NCI-H524 (cell line): ENCODE measurements around the gene COL21A1.
"Not testable (repeated sequence)": the region's sequence is repeated elsewhere in the genome, so short reads cannot be mapped to it uniquely, and the experiment has no call there.

Experiments used
- DNase-seq, 2 experiments: peaks; one replicate each; lab custom pipeline; 2025; lab: John Stamatoyannopoulos, UW

The COL21A1 gene

DNA sequence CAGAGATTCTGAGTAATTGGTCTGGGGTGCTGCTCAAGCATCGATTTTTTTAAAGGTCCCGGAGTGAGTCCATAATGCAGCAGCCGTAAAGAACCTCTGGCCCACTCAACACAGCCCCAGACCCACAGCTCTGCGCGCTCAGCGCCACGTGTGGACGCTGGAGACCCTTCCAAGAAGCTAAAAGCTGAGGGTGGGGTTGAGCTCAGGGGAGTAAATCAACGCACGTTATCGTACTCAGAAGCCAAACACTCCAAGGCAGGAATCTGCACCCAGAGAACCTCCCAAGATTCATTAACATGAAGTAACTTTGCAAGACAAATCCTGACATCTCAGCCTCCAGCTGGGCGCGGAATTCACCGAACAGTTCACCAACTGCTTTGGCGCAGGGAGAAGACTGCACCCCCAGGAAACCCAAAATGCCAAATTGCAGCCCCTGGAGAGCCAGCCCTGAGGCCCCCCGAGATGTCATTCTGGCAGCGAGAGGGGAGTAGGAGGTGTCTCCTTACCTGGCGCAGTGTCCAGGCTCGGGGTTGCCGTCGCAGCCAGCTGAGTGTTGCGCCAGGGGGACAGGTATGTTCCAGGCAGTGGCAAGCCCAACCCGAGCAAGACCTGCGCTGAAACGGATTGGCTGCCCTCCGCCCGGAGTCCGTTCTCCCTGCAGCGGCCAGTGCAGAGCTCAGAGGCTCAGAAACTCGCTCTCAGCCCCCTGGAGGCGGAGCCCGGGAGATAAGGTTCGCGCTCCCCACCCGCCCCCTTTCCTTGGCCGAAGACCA is at the start of gene COL21A1:
Gene COL21A1 (minus strand): TSS at position 700 of the 773 bp plus-strand sequence. CDS start 64,962 bp downstream, outside the sequence.
- DNase-seq = peak; percentile 28 to 54

DNA sequence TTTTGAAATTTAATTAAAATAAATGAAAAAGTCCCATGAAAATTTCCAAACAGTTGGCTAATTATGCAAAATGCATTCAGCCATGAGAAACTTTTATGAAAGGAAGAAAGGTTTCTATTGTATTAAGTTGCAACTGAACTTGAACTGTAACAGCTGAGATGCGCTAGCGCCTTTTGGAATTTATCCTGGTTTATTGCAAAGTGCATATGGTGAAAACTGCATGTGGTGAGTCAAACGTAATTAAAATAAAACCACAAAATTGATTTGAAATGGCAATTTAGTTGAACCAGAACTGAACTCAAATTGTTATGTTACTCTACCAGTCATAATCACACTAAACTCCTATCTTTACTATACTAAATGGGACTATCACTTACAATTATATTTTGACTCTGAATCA is 46.4 kb upstream of the COL21A1 start:
- DNase-seq = no peak

DNA sequence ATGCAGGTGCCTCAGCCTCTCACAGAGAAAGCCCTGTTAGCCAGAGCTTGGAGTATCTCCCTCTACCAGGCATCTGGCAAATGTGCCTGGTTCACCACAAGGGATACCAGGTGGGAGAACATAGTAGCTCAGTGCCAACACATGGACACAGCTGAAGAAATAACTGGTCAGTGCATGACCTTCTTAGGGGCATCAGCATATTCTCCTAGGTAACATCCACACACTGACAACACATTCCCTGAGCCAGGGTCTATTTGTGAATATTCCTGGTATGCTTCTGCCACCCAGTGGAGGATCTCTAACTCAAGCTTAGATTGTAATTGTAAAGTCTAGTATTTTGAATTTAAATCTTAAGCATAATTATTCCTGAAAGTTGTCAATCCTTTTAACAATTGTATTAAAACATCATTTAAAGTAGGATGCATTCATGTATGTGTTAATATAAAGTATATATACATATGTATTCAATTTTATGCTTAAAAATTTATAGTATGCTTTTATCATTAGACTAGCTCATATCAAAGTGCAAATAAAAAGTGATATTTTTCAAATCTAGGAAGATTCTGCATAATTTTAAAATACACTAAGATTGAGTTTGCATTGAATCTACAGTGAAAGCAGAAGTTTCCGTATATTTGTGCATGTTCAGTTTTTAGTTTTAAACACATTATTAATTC is 45.3 kb upstream of the COL21A1 start:
- peak in 1 of 2 experiments; percentile 17 for DNase-seq

DNA sequence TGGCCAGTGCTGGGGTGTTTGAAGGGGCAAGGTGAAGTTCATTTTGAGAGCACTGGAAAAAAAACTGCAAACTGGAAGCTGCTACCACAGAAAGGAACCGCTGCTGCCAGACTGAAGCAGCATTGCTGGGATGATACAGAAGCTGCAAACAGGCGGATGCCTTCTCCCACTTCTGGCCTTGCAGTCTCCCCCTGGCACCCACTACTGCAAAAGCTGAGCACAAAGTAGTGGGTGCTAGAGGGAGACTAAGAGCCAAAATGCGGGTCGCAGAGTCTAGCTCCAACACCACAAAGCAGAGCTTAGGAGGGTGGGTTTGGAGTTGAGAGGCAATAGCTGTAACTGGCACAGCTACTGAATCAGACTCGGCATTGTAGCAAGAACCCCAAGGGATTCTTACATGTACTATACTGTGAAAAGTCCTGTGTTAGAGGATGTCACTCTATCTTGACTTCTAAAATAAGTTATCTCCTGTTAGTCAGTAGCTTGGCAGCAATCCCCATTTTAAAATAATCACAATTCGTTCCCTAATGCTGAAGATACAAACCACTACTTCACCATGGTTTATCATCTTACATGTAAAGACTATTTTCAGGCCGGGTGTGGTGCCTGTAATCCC is 44.0 kb upstream of the COL21A1 start:
- no peak for DNase-seq

DNA sequence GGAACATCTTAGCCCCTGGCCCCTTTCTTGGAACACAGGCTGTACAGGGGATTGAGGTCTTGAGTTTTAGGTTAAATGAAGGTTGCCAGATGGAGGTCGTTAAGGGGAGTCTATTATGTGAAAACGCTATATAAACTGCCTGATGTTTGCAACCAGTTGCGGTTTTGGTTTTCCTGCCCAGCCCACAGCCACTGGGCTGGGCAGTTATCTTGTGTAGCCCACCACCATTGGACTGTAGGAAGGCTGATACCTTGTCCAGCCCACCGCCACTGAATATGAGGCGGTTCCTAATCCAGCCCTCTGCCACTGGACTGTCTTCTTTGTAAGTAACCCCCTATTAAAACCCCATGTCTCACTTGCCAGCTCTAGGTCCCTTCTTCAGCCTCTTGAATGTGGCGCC is 42.3 kb upstream of the COL21A1 start:
- DNase-seq = no peak

DNA sequence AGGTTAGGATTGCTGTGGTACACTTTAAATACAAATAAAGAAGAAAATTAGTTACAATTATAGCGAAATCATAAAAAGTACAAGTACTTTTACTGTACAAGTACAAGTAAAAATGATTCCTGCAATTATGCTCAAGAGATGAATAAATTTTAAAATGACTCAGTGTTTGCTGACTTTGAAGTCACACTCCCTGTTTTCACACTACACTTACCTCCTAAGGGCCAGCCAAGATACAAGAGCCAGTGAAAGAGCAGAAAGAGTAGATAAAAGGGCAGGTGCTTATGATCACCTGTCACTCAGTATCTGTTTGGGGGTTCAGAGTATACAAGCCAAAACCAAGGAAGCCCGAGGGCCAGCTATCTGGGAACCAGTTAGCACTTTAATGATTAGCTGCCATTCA is 41.0 kb upstream of the COL21A1 start:
- no peak for DNase-seq

DNA sequence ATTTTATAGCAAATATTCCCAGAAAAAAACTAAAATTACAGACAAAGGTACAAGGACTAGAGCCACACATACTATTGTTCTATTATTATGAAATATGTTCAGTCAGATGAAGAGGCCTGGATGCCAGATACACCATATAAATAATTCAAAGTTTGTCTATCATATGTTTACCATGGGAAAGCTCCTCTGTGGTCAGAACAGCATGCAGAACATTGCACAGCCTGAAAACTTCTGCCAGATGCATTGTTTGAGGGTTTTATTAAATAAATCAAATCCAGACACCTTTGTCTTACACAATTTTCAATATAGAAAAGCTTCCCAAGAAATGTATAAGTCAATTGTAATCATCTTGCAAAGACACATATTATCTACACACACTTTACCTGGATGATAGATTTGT is 35.0 kb upstream of the COL21A1 start:
- DNase-seq = no peak

DNA sequence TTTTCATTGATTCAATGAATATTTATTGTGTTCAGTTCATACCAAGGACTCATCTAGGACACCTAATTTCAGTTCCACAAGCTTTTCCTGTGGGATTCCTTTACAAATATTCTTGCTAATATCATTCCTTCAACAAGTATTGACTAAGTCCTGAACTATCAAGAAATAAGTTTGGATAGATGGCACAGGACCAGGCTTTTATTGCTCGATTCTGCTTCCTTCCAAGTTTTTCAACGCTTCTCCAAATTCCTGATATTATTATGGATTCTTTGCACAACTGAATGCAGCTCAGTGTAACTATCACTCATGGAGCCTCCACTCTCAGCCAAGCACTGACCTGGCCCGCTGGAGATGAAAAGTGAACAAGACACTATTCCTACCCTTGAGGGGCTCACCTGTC is 32.7 kb upstream of the COL21A1 start:
- no peak for DNase-seq

DNA sequence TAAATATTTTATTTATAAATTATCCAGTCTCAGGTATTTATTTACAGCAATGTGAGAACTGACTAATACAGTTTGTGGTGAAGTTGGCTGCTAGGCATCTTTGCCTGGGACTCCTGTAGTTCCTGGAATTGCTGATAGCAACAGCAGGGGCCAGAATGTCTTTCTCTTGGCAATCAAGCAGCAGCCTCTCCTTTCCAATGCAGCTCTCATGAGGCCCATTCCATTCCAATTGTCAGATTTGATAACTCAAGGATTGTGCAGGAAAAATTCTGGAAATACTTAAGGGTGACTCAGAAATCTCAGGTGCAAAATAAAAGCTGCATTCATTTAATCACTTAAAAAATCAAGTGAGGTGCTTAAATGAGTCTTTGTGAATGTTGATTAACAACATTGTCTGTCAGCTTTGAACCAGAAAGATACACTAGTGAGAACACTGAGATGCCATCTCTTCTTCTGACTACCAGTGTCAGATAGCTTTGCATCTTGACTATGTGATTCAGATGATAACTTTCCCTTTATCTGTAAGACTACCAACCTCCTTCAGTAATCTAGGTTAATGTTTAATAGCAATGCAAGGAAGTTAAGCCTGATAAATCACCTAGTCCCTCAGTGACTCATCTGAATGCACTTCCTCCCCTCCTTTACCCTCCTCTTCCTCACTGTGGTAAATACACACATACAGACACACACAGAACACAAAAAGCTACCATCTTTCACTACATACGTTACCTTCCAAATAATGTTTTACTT is 32.1 kb upstream of the COL21A1 start:
- DNase-seq = no peak

DNA sequence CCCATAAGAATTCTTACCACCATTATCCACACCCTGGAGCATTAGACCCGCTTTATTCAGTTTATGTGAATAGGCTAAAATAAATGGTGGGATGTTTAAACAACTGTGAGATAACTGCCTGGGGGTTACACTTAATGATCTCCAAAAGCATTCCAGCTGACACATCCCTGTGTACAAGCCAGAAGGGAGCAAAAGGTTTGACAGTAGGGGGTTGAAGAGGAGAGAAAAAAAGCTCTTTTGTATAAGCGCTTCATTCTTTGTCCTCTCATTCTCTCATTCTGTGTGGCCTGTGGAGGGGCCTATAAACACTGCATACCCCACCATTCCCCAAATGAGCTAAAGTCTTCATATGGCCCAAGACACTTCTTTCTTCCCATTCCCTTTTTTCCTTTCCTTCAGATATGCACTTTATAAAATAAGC is 30.8 kb upstream of the COL21A1 start:
- no peak for DNase-seq

DNA sequence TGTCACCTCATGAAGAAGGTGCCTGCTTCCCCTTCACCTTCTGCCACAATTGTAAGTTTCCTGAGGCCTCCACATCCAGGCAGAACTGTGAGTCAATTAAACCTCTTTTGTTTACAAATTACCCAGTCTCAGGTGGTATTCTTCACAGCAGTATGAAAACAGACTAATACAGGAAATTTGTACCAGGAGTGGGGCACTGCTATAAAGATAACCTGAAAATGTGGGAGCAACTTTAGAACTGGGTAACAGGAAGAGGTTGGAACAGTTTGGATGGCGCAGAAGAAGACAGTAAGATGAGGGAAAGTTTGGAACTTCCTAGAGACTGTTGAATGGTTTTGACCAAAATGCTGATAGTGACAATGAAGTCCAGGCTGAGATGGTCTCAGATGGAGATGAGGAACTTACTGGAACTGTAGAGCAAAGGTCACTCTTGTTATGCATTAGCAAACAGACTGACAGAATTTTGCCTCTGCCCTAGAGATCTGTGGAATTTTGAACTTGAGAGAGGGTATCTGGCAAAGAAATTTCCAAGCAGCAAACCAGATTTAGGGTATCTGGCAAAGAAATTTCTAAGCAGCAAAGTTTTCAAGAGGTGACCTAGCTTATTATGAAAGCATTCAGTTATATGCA is 23.5 kb upstream of the COL21A1 start:
- no peak for DNase-seq

DNA sequence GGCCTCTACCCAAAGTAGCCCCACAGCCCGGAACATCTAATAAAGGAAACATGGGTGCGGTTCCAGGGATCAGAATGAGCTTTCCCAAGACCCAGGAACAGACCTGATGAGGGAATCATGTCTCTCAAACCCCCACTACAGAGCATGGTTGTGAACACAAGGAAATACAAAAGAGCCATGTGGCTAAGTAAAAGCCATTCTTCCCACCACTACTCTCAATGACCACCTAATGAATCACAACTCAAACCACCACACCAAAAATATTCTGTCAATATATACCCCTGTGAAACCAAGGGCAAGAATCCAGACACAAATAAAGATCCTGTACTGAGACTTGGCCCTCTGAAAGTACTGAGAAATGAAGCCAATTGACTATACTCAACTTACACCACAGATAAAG is 20.9 kb upstream of the COL21A1 start:
- DNase-seq = no peak

DNA sequence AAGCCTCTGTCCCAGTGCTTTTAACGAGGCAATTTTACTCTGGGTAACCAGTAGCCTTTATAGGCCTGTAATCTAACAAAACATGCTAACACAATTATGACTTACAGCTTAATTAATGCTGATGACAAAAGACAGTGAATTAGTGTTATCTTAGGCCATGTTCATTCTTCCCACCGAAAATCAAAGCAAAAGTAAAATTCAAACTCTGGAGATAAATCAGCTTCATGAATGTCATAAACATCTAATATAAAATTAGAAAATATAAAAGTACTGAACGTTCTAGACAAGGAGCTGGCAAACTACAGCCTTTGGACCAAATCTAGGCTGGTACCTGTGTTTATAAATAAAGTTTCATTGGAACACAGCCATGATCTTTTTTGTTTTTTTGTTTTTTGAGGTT is 18.6 kb upstream of the COL21A1 start:
- DNase-seq = no peak

DNA sequence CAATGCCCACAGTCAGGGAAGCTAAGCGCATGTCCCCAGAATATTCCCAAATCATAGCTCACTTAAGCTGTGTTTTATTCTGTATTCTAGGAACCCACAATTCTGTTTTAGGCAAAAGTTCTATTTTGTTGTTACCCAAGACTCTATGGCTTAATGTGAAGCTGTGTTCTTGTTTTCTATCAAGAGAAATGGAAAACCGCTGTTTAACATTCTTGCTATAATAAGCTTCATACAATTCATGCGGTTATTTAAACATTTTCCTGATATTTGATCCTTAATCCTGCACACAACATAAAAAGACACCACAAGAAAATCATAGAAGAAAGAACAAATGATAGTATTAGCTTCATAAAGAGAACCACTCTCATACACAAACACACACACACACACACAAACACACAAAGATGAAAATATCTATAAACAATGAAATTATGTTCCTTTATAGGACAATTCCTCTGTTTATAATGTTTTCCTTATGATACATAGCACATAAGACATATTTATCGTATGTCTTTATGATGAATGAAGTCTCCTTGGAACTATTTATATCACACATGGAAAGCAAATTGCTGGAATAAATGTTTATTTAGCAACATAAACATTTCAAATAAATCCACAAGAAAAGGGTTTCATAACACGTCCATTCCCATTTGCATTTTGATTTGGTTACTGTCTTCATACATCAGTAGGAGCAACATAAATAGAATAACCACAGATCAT is 16.4 kb upstream of the COL21A1 start:
- no peak for DNase-seq

DNA sequence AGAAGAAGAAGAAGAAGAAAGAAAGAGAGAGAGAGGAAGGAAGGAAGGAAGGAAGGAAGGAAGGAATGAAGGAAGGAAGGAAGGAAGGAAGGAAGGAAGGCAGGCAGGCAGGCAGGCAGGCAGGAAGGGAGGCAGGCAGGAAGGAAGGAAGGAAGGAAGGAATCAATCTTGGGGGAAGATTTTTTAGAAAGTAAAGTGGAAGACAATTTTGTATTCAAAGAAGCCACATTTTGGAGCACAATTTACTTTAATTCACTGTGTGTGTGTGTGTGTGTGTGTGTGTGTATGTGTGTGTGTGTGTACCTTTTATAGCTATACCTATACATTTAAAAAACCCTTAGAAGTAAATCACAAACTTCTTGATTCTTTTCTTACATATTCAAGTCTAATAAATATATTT is 13.2 kb upstream of the COL21A1 start:
- DNase-seq = not testable (repeated sequence)

DNA sequence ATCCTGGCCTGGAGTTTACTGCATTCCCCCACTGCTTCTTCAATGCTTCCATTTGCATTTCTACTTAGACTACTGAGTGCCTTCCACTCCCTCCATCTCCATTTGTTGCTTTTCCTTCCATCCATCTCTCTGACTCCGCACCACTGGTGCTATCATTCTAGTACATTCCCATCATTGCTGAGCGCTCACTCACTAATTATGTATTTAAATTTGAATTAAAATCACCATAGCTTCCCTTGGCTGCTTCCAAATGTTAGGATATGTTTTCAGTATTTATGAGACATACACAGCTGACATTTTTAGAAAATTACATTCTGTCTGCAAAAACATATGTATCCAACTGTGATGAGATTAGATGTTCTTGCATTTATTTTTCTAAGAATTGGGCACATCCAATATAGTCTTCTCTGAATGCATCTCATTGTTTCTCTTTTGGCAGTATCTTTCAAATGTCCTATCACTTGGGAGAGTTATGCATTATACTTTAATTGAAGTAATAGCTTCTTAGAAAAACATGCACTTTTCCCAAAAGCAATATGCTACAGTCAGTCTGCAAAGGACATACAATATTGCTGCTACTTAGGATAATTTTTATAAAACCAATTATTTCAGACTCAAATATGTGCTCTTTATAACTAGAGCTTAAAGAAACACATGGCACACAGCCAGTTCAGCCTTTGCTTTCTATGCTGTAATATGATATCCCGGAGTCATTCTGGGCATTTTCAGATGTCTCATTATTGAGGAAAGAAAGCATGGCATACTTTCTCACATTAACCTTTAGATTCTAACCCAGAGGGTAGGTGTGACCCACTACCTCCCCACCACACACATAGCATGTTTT is 12.1 kb upstream of the COL21A1 start:
- DNase-seq = peak; percentile 51 to 81

DNA sequence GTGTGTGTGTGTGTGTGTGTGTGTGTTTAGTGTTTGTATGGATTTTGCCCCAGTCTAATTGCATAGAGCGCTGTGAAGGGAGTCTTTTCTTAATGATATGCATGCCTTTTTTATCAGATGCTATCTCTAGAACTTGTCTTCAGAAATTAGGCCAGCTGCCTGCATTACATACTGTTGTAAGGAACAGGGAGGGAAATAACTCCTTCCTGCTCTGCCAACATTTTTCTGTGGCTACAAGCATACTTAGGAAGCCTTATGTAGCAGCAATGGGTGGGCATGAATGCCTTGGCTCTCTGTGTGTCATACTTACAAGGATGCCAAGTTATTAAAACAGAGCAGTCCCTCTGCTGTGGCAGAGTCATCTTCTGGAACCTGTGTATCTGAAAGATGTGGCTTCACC is 8.0 kb upstream of the COL21A1 start:
- no peak for DNase-seq

DNA sequence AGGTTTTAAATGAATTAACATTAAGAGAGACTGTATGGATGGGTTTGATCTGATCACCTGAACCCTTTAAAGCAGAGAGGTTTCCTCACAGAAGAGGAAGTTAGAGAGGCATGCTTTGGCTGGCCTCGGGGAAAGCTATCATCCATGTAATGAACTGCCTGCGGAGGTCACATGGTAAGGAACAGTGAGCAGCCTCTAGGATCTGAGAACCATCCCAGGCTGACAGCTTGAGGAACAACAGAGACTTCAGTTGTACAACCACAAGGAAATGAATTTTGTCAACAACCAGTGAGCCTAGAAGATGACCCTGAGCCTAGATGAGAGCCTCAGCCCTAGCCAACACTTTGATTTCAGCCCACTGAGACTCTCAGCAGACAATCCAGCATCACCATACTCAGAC is 2.9 kb upstream of the COL21A1 start:
- DNase-seq = no peak

DNA sequence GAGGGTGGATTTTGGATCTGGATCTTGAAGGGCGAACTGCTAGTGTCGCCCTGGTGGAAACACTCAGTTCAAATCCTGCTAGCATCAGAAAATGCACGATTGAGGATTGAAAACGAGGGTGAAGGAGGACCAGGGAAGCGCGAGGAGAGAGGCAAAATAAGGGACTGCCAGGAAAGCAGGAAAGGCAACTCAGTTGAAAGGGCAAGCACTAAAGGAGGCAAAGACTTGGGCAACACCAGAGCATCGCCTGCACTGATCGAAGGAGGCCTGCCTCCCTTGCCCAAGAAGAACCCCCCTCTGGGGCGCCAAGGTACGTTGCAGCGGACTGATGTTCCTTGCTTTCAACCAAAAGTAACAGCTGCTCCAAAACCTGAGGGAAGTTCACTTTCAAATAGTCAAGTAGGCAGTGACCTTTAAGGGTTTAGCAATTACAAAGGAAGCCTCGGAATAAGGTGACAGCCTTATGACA is 308 bp upstream of the COL21A1 start:
- peak in 1 of 2 experiments; percentile 36 for DNase-seq

DNA sequence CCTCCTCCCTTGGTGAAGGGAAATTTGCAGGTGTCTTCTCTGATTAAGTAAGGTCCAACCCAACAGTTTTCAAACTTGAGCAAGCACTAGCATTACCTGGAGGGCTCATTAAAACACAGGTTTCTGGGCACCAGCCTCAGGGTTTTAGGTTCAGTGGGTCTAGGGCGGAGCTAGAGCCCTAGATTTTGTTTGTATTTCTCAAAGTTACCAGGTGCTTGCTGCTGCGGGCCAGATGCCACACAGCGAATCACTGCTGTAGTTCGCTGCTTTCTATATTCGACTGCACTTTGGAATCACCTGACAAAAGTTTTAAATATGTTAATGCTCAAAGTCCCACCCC is 869 bp downstream of the COL21A1 start:
- no peak for DNase-seq
